Heart left ventricle (tissue), 13 donors: ENCODE data around the gene CDH13.

Source experiments
- POLR2A ChIP-seq, 2 donors: fragments of 450-650 bp; IDR thresholded peaks; one replicate each; pipeline ENCODE4 v1.6.1; 2017; ENCODE audit warnings: antibody characterized with exemption in 2 of 2, mild to moderate bottlenecking in 2 of 2, moderate library complexity in 2 of 2
- TF ChIP-seq, protein P1 (sequence below), 12 donors: fragments of 200-600 bp; sonication (generic) in 4 of 12; IDR thresholded peaks; one replicate each; pipeline versions ENCODE4 v1.5.0 to v1.8.0; 2018 to 2022; ENCODE audit warnings: antibody characterized with exemption in 12 of 12, mild to moderate bottlenecking in 5 of 12
- donor health status: ischemic (EF 13 %, LVEDD 7.1; RV severe dilation, severe dysfunction).
- donor health status: DM: no; HTN: yes; CAD: no.
- donor health status: DM: no; HTN: no; CAD: no.
- donor health status: ischemic (EF 25% LVEDD 6.9; RV normal size, moderate dysfunction).
- donor health status: ischemic (EF 25% LVEDD 5.7; RV mildly dilated, moderate dysfunction).
- donor health status: ischemic (EF 35%, LVEDD 5.7; RV mildly dilated, moderate dysfunction).
- donor health status: nonischemic (EF 11% LVEDD 7.7; RV severe dilation, severe dysfunction).
- donor health status: DM: yes; HTN: yes; CAD: no.
- donor health status: PGD.
- donor health status: ischemic (EF 29% LVEDD 5.4; RV normal size, mild dysfunction).
- donor health status: nonischemic (EF 23%, LVEDD 6.1; RV moderate dilation, normal function).

DNA sequence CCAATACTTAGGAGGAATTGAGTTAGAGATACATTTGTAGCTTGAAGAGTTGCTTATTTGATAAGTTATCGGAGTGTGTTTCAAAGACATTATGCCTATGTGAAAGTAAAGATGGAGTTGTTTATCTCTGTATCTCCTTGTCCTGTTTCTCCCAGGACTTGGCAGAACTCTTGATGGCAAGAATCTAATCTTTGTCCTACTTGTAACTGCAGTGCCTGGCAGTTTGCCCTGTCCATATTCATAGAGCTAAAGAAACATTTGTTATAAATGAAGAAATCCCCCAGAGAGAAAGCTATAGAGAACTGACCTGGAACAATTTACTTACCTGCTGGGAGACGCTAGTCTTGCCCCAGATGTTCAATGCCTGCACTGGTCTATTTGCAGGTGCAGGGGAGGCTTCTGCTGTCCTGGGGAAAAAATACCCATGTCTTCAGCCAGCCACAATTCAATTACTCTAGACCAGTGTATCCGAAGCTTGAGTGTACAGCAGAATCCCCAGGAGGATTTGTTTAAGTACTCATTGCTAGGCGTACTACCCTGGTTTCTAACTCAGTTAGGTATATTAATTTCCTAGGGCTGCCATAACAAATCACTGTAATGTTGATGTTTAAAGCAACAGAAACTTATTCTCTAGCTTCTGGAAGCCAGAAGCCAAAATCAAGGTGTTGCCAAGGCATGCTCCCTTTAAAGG lies 771.0 kb downstream of the CDH13 start:
- no peak for TF ChIP-seq POLR2A (IDR thresholded peaks at IDR 0.05)
- TF ChIP-seq, protein P1, sequence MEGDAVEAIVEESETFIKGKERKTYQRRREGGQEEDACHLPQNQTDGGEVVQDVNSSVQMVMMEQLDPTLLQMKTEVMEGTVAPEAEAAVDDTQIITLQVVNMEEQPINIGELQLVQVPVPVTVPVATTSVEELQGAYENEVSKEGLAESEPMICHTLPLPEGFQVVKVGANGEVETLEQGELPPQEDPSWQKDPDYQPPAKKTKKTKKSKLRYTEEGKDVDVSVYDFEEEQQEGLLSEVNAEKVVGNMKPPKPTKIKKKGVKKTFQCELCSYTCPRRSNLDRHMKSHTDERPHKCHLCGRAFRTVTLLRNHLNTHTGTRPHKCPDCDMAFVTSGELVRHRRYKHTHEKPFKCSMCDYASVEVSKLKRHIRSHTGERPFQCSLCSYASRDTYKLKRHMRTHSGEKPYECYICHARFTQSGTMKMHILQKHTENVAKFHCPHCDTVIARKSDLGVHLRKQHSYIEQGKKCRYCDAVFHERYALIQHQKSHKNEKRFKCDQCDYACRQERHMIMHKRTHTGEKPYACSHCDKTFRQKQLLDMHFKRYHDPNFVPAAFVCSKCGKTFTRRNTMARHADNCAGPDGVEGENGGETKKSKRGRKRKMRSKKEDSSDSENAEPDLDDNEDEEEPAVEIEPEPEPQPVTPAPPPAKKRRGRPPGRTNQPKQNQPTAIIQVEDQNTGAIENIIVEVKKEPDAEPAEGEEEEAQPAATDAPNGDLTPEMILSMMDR (IDR thresholded peaks at IDR 0.05): no peak
